Femur (tissue), 1 donor: ENCODE data around the gene NUP50.
A peak's percentile ranks its signal among the peaks of the same experiment; 100 is the strongest.

Experiments used
- DNase-seq: peaks from one replicate; pipeline ENCODE4 v3.0.0-alpha.2; 2017

The NUP50 gene

DNA sequence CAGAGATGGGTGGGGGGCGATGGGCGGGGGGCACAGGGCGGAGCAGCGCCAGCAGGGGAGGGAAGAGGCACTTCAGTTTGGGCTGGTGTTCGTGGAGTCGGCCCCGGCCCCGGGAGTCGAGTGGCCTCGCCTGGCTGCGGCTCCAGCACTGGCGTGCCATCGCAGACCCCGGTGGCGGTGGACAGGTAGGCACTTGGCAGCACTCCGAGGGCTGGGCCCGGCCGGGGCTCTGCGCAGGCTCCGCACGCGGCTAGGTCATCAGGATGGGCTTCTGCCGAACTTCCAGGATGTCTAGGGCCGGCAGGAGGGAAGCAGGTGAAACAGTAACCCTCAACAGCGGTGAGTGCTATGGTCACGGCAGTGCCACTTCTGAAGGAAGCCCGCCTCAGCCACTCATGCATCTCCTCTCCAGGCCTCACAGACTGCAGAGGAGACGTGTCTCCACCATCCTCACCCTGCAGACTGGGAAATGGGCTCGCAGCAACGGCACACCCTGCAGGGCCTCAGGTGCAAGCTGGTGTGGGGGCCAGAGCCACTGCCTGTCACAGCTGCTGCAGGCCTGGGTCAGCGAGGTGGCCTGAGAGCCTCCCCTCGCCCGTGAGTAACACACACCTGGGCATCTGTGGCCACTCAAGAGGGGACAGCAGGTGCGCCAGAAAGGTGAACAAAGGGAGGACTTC is 33.3 kb downstream of the NUP50 start:
- no peak for DNase-seq

DNA sequence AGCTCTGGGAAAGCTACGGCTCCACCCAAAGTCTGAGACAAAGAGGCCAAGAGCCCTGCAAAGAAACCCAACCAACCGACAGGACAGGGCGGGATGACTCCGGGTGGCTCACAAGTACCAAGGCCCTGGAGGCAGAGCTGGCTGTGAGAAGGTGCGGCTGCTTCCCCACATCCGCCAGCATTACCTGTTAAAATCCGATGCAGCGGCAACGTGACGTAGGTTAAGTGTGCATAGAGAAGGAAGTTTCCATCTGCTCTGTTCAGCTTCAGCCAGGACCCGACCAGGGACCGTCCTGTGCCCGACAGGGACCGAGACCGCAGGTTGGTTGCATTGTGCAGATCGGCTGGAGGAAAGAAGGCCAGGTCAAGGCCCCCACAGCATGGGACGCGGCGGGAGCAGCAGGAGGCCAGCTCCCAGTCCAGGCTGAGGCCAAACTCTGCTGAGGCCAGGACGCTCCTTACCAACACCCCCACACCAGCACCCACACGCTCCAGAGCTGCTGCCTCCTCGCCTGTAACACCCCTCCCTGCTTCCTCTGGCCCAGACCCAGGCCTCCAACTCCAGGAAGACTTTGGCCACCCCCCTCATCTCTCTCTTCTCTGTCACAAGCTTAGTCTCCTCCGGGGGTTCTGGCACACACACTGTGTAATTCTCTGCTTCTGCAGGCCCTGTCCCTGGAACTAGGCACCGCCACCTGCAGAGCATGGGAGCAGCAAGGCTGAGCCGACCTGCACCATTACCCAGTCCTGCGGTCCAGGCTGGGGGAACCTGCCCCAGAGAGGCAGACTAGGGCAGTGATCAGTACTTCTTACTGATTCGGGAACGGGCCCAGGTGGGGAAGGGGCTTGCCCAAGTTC is 34.1 kb downstream of the NUP50 start:
- no peak for DNase-seq

DNA sequence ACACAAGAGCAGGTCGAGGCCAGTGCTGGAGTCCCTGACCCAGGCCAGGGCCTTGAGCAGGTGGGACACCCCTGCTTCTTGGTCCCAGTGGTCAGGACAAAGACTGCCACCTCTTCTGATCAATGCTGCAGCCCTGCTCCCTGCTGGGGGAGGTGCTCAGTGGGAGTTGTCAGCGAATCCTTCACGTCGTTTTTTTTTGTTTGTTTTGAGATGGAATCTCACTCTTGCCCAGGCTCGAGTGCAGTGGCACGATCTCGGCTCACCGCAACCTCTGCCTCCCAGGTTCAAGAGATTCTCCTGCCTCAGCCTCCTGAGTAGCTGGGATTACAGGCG is 34.7 kb downstream of the NUP50 start:
- no peak for DNase-seq

DNA sequence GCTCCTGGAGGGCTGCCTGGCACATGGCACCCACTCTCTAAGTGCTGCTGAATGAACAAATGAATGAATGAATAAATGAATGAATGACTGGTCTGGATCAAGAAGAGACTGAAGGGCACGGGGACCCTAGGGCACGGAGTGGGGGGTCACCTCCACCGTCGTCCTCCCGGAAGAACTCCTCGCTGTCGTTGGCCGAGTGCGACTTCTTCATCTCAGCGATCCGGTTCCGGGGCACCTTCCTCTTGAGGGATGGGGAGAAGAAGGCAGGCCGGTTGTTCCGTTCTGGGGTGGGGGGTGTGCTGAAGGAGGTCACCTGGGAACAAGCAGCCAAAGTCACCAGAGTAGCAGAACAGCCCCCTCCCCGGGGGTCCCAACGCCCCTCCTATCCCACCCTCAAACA is 36.0 kb downstream of the NUP50 start:
- no peak for DNase-seq

DNA sequence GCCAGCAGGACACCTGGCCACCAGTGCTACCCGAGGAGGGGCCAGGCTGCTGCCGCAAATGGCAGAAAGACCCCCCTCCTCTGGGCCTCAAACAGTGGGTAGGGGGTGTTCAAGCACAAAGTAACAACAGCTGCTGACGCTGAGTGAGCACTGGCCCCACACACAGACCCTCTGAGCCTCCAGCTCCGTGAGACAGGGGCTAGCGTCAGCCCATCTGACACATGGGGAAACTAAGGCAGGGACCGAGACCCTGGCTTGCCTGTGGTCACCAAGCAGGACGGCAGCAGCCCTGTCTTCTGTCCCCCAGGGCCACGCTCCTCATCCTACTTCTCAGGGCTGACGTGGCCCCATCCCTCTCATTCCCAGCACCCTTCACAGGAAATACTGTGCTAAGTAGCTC is 36.5 kb downstream of the NUP50 start:
- no peak for DNase-seq

DNA sequence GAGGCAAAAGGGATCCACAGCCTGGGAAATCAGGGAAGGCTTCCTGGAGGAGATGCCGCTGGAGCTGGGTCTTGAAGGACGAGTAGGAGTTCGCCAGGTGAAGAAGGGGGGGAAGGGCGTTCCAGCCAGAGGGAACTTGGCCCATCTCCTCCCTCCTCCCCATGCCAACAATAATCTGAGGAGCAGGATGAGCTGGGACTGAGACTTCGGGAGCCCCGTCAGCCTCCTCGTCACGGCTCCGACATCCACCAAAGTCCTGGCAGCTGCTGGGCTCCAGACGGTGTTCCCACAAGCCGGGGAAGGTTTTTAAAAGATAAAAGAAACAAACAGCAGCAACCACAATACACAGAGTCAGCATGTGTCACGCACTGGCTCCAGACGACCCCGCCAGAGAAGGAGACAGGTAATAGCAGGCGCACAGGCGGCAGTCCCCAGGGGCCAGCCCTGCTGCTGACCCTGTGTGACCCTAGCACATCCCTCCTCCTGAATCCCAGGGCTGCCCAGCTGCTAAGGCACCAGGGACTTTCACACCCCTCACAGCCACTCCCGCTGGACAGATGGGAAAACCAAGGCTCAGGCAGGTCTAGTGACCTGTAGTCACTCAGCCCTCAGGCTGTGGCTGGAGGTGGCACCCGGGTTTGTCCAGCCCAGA is 37.3 kb downstream of the NUP50 start:
- no peak for DNase-seq

DNA sequence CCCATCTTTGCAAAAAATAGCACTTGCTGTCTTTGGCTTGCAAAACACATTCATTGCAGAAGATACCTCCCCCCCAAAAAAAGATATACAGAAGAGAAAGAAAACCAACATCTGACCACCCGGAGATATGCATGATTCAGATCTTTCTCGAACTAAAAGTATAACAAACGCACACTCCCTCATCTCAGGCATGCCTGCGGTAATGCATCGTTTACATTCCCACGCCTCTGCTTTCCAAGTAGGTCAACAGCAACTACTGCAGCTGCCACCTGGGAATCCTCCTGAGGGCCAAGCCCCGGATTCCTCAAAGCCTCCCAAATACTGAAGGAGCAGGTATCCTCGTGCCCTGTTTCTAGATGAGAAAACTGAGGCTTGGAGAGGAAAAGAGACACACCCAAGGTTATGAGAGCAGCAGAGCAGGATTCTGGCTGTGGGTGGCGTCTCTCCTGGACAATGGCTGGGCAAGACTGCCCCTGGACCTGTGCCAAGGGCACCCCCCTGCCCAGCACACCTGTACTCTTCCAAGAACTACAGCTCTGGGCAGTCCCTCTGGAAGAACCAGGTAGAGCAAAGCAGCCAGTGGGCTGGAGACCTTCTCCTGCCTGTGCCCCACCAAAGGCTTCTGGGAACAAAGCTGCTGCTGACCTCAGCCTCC is 38.1 kb downstream of the NUP50 start:
- DNase-seq = no peak

DNA sequence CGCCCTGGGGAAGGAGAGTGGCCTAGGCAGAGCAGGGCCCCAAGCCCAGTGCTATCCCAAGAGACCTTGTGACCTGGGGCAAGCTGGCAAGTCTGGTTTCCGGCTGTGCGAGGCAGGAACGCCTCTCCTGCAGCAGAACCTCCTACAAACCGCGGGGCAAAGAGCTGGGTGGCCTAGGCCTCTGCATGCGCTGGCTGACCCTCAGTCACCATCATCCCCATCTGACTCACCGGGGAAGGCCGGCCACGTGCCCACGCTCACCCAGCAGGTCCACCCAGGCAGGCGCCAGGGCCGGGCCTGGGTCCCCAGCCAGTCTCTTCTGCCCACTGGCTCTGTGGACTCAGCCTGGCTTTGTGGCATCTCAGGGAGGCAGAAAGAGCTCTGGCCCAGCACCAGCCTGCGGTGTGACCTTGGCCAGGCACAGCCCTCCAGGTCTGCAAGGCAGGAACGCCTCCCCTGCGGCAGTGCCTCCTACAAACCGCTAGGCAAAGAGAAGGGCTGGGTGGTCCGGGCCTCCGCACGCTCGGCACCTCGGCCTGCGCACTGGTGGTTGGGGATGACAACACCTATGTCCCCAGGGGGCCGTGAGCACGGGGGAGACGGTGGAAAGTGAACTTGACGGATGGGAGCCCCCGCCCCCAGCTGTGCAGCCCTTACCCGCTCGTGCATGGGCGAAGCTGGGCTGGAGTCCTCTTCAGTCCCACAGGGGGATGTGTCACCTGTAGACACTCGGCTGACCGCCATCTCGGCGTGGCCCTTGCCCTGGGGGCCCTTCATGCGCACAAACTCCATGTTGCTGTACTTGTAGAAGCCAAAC is 38.8 kb downstream of the NUP50 start:
- no peak for DNase-seq

DNA sequence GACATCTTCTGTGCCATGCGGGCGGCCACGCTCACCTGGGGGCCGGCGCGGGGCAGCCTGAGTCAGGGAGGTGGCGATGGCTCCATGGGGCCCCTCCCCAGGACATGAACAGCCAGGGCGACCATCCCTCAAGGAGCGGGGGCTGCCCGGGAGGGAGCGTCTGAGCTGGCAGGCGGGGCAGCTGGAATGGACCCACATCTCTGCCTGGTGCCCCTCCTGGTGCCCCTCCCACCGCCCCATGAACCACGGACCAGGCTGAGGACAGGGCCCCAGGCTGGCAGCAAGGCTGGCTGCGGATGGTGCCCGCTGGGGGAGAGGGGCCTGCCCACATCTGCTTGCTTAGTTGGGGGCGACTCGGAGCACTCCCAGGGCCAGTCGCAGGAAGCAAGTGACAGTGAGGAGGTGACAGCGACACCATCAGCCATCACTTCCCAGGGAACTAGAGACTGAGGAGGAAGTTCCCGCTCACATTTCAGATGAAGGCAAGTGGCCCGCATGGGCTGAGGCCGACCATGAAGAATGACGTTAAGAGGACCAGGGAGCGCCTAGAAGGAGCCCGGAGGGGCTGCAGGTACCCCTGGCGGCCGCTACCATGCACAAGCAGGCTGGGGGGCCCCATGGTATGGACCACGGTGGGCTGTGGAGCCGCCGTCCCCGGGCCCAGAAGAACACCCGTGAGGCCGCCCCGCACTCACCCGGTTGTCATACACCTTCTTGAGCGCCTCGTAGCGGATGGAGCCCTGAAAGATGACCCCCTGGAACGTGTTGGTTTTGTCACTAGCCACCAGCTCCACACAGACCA is 39.6 kb downstream of the NUP50 start:
- no peak for DNase-seq

DNA sequence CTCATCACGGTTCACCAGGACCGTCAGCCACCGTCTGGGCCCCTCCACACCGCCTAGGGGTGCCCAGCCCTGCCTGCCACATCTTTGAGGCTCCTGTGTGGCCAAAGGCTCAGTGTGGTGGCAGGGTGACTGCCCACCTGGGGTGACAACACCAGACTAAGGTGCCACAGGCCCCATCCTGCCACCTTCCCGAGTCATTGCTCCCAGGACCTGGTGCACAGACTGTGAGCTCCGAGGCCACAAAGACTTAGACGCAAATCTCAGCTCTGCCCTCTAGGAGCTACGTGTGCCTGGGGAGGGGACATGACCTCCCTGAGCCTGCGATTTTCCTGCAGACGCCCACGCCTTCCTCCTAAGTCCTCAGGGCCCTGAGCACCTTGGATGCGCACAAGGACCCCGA is 40.5 kb downstream of the NUP50 start:
- DNase-seq = no peak

DNA sequence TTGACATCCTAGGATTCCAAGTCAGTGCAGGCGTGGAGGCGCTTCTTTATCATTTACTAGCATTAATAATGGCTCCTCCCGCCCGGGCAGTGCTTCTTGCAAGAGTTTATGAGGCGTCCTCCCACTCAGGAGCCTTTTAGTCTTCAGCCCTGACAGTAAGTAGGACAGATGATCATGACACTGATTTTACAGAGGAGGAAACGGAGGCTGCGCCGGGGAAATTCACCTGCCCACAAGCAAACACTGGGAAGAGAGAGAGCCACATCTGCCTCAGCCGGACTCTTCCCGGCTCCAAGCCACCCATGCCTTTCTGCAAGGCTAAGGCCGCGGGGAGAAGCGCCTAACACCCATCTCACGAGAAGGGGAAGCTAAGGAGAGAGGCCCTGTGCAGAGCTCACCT is 41.1 kb downstream of the NUP50 start:
- DNase-seq = no peak

DNA sequence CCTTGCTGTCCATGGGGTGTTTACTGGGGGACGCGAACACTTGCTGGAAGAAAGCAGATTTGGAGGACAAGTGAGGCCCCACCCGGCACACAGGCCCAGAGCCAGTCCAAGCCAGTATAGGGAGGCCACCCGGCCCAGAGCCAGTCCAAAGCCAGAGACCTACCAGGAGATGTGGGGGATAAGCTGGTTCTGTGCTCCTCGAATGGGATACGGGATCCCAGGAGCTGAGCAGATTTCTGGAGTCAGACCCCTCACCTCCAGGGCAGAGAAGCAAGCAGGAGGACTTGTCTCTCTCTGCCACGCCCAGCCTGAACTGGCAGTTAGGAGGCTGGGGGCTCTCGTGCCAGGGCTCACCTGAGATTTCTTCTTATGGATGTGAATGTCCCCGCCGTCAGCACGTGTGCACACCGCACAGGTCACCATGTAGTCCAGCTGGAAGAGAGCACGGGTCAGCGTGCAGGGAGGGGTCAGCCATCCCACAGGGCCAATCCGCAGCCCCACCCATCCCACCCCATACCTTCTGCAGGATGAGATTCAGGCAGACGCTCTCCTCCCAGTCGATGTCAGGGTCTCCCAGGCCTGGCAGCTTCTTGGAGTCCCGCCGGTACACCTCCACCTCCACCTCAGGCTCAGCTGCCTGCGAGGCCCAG is 41.7 kb downstream of the NUP50 start:
- no peak for DNase-seq

DNA sequence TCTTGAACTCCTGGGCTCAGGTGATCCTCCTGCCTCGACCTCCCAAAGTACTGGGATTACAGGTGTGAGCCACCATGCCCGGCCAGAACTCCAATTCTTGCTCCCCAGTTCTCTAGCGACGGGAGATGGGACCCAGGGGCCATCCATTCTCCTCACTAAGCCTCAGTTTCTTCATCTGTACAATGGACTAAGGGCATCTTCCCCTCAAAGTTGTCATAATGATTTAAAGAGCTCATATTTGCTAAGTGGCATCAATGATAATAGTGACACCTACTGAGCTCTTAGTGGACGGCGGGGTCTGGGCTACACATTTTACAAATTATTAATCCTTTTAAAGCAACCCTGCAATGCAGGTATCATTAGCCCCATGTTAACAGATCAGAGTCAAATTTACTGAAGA is 42.5 kb downstream of the NUP50 start:
- DNase-seq = no peak

DNA sequence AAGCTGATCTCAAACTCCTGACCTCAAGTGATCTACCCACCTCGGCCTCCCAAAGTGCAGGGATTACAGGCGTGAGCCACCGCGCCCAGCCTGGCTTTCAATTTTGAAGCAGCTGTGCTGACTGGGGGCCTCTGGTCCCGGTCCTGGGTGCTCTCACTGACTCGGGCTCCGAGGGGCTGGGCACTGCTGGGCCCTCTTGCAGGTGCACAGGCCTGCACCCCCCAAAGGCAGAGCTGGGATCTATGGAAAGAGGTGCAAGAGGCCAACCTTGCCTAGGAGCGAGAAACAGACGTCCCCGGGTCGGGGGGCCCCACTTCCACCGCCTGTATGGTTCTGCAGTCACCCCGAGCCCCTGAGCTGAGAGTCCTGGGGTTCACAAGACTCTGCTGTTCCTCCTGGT is 43.8 kb downstream of the NUP50 start:
- no peak for DNase-seq

DNA sequence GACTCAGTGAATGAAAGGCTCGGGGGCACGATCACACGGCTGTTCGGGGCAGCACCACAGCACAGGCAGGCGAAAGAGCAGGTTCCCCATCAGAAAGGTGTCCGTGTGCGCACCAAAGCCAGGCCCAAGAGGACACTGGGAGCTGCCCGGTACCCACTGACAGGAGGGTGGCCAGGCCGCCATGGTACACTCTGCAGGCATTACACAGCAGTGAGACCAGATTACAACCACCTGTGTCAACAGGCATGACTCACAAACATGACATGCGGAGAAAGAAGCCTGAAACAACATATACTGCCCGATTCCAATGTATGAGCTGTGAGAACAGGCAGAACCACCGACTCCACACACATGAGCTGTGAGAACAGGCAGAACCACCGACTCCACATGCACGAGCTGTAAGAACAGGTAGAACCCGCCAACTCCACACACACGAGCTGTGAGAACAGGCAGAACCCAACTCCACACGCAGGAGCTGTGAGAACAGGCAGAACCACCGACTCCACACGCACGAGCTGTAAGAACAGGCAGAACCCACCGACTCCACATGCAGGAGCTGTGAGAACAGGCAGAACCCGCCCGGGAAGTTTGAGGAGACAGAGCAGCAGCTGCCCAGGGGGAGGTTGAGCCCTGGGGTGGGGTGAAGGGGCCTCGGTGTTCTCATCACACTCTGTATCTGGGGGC is 44.4 kb downstream of the NUP50 start:
- no peak for DNase-seq

DNA sequence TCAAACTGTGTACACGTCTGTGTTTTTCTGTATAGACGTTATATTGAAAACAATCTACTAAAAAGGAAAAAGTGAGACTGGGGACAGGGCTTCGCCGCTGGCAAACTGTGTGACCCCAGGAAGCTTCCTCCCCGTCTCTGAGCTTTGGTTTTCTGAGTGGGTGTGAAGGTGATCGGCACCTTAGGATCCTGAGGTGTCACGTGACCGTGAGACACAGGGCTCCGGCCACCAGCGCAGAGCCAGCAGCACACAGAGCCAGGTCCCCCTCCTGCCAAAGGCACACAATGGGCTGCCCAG is 44.9 kb downstream of the NUP50 start:
- DNase-seq = no peak

DNA sequence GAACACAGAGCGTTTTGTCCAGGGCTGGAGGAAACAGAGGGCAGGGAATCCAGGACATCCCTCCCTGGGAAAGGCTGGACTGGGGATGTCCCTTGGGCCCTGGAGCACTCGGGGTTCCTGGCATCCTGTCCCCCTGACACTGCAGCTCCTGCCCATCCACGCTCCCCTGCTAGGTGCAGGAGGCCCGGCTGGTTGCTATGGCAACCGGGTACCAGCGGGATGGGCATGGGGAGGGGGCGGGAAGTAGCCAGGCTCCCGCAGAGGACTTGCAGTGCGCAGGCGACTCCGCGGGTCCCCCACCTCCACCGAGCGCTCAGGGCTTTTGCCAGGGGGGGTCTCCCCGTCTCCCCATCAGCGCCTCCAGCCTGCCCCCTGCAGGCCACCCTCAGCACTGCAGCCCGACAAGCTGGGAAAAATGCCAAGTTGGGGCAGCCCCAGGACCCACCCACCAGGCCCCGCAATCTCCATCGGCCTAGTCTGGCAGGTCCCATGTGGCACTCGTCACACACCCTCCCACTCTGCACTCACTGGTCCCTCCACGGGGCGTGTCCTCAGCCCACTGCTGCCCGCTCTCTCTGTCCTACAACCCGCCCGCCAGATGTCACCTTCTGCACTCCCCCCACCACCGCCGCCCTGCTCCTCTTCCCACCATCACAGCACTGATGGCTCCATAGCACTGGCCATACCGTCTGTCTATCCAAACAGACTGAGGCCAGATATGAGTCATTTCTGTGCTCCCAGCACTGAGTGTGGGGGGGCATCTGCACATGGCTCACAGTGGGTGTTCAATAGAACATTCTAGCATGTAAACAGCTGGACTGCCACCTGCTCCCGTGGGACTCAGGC is 45.5 kb downstream of the NUP50 start:
- no peak for DNase-seq

DNA sequence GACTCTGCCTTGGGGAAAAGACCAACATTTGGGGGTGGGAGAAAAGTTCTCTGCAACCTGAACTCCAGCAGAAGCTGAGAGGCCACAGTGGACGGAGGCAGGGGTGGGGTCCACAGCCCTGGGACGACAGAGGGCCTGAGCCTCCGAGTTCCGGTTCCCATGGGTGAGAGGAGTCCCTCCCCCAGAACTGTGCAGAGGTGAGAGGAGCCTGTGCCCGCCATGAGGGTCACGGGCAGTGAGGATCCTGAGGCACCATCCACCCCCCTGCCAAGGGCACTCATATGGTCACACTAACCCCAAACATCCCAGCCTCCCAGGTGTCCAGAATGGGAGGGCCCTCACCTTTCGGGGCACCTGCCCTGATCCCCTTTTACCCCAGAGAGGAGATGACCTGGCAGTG is 46.4 kb downstream of the NUP50 start:
- no peak for DNase-seq

DNA sequence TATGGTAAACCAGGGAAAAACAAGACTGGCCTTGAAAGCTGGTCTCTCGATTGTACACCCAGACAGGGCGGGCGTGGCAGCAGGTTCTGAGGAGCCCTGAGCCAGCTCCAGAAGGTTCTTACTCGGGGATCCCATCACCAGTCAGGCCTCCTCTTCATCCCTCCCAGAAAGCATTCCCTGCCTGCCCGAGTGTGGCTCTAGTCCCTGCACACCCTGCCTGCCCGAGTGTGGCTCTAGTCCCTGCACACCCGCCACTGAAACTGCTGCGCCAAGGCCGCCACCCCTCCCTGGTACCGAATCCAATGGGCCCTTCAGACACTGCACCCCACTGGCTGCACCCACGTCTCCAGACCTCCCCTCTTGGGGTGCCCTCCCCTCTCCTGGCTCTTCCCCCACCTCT is 46.9 kb downstream of the NUP50 start:
- no peak for DNase-seq

DNA sequence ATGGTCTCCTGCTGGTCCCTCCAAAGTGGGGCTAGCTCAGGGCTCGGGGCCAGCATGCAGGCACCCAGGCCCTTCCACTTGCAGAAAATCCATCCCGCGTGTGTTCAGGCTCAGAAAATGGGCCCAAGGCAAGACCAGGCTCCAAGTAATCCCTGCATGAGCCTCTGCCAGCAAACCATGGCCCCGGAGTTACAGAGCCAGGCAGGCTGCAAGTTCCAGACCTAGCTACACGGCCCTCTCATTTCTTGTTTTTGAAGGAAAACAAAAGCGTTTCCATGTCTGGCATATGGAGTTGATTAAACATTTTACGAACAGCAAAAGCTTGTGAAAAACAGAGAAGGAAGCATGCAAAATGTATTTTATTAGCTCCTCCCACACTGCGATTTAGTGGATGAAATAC is 47.3 kb downstream of the NUP50 start:
- DNase-seq = peak; percentile 69
